C4-2B (cell line): ENCODE results near the gene ATG9A.

Experiments used
- CTCF ChIP-seq: fragments of 450-650 bp; conservative IDR thresholded peaks from 2 replicates; pipeline ENCODE4 v1.5.1; 2017; ENCODE audit warnings: mild to moderate bottlenecking
- ZFX ChIP-seq: fragments of 450-650 bp; IDR thresholded peaks from 2 replicates; pipeline ENCODE4 v1.6.1; 2017

DNA sequence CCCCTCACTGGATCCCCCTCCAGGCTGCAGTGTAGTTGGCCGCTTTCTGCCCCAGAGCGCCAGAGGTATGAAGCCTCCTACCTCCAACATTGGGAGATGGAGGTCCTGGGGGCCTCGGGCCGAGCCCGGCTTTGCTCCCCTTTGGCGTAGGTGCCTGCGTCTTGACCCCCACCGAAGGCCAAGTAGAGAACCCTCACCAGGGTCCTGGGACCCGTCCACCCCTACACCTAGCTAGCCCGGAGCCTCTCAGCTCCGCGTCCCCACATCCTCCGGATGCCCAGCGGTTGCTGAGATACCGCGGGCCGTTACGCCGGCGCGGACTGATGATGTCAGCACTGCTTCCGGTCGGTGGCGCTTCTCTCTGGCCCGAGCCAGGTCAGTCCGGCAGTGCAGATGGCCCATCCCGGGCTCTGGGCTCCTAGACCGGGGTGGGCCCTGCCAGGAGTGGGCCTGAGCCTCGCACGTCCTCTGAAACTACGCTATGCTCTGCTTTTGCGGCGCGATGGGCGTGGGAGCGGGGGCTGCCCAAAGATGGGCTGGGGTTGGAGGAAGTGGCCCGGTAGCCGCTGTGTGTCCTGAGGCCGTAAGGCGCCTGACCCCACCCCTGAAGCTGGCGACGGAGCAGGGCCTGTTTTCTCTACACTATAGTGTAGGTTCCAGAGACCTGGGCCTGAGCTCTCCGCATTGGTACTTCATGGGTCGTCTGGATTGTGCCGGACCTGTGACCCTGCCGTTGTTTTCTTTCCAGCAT is 15.9 kb upstream of the ATG9A start, which contains the start of the genes GLB1L and STK16:
- TF ChIP-seq CTCF (no peak), ZFX (peak; percentile 77)
